Measurements from ENCODE around the gene WDR73. TPM values are rescaled to one million over a fixed set of nuclear protein-coding genes. Genes with fewer than 3 reads are reported as not detected.
"Not testable (repeated sequence)": the region's sequence is repeated elsewhere in the genome, so short reads cannot be mapped to it uniquely, and the experiment has no call there.

WDR73 gene
- total and polyA plus RNA-seq, 10 of the 15 experiments (the other 5 are each of a cell fraction or from before 2014, with no cell fraction given) = 4.4 to 25.6 (median 16.3) TPM

DNA sequence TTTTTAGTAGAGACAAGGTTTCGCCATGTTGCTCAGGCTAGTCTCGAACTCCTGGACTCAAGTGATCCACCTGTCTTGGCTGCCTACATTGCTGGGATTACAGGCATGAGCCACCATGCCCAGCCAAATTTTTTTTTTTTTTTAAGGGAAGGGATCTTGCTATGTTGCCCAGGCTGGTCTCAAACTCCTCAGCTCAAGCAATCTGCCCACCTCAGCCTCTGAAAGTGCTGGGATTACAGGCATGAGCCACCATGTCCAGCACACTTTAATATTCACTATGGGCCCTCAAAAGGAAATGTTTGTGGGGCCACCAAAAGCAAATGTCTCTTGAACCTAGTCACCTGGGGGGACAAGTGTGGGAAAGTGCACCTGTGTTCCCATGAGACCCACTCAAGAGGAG, 11.4 kb downstream of the WDR73 start:
- FAIRE-seq; H3K9me3 ChIP-seq (replicated peaks; ENCODE audit: control insufficient read depth, insufficient read depth, low read length); H3K4me3 ChIP-seq; ATAC-seq; H3K27ac ChIP-seq (ENCODE audit: control insufficient read depth, insufficient read depth); H3K9ac ChIP-seq (ENCODE audit: control insufficient read depth, insufficient read depth, low read length); SMC1A ChIA-PET (ENCODE audit: uncharacterized antibody, unreplicated experiment); intact Hi-C loops (cut with micrococcal nuclease; ENCODE audit: unreplicated experiment); in situ Hi-C loops (cut with MboI); H3K4me2 ChIP-seq (ENCODE audit: control insufficient read depth, insufficient read depth); BruUV-seq (replicated peaks); H3K79me2 ChIP-seq (ENCODE audit: control insufficient read depth, insufficient read depth, low read length); DNase-seq (ENCODE audit: low read depth, low spot score); H4K20me1 ChIP-seq (ENCODE audit: control insufficient read depth, insufficient read depth); POLR2A ChIA-PET; H3K4me1 ChIP-seq (ENCODE audit: control insufficient read depth, insufficient read depth, low read length); H3K27me3 ChIP-seq (replicated peaks in 1 of 2; ENCODE audit: control insufficient read depth in 2 of 2, insufficient read depth in 2 of 2, low read length in 1 of 2); RAD21 ChIA-PET (ENCODE audit: unreplicated experiment); H2AFZ ChIP-seq (ENCODE audit: control insufficient read depth, low read depth, low read length): not testable (repeated sequence)
- 97% methylated on average over 2 of the region's 2 CpGs for WGBS (ENCODE audit: insufficient coverage, insufficient replicate concordance, low lambda C conversion rate, missing lambda C conversion rate)
- peaks cover 10 to 23% of the 10 kb centered on the region in 2 experiments; a peak in 3 of 4 replicates for H3K36me3 ChIP-seq (ENCODE audit: control insufficient read depth in 2 of 2, insufficient read depth in 2 of 2, low read length in 1 of 2)
- CTCF ChIA-PET = interaction anchor here (0.6 to 1.8 kb wide), 4 partner anchors 11 to 1577 kb away, joined by 3 to 6 read pairs (median 4); partner anchors contain the start of gene WDR73

DNA sequence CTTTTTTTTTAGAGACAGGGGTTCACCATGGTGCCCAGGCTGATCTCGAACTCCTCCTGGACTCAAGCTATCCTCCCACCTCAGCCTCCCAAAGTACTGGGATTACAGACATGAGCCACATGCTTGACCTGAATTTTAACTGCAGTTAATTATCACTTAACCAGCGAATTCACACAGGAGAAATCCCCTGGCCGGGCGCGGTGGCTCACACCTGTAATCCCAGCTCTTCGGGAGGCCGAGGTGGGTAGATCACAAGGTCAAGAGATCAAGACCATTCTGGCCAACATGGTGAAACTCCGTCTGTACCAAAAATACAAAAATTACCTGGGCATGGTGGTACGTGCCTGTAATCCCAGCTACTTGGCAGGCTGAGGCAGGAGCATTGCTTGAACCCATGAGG, 12.2 kb downstream of the WDR73 start:
- POLR2A ChIA-PET; H3K4me2 ChIP-seq (ENCODE audit: control insufficient read depth, insufficient read depth); H3K4me3 ChIP-seq; FAIRE-seq; DNase-seq (ENCODE audit: low read depth, low spot score); SMC1A ChIA-PET (ENCODE audit: uncharacterized antibody, unreplicated experiment); H3K27me3 ChIP-seq (replicated peaks in 1 of 2; ENCODE audit: control insufficient read depth in 2 of 2, insufficient read depth in 2 of 2, low read length in 1 of 2); H3K79me2 ChIP-seq (ENCODE audit: control insufficient read depth, insufficient read depth, low read length); ATAC-seq; H3K9me3 ChIP-seq (replicated peaks; ENCODE audit: control insufficient read depth, insufficient read depth, low read length); H4K20me1 ChIP-seq (ENCODE audit: control insufficient read depth, insufficient read depth); H3K4me1 ChIP-seq (ENCODE audit: control insufficient read depth, insufficient read depth, low read length); in situ Hi-C loops (cut with MboI); BruUV-seq (replicated peaks); H2AFZ ChIP-seq (ENCODE audit: control insufficient read depth, low read depth, low read length); H3K27ac ChIP-seq (ENCODE audit: control insufficient read depth, insufficient read depth); H3K9ac ChIP-seq (ENCODE audit: control insufficient read depth, insufficient read depth, low read length); intact Hi-C loops (cut with micrococcal nuclease; ENCODE audit: unreplicated experiment): not testable (repeated sequence)
- ChIA-PET RAD21 (ENCODE audit: unreplicated experiment) (interaction anchor here (0.7 kb wide), 1 partner anchor 33 kb away, joined by 3 read pairs; no protein-coding TSS in a partner anchor), CTCF (interaction anchor here (0.6 to 1.8 kb wide), 4 partner anchors 12 to 1576 kb away, joined by 3 to 6 read pairs (median 4); partner anchors contain the start of gene WDR73)
- H3K36me3 ChIP-seq (ENCODE audit: control insufficient read depth in 2 of 2, insufficient read depth in 2 of 2, low read length in 1 of 2) = peaks cover 10 to 23% of the 10 kb centered on the region in 2 experiments; a peak in 3 of 4 replicates
- 98% methylated on average over 9 of the region's 9 CpGs for WGBS (ENCODE audit: insufficient coverage, insufficient replicate concordance, low lambda C conversion rate, missing lambda C conversion rate)
